ENCODE measurements around the gene WIF1. TPM values are rescaled to one million over a fixed set of nuclear protein-coding genes. Genes with fewer than 3 reads are reported as not detected.

Gene WIF1
- total RNA-seq, 1 experiment from 2014 or later: not detected

GRCh38 chr12:65140738-65141137 is 19.6 kb upstream of the WIF1 start:
- Histone ChIP-seq H3F3A (ENCODE audit: low read length, unreplicated experiment) (no peaks in the 10 kb centered on the region), H3K27me3 (ENCODE audit: low read length) (peaks cover 98% of the 10 kb centered on the region), H3K9me2 (replicated peaks; ENCODE audit: low read length) (no peaks in the 10 kb centered on the region), H3K27ac (ENCODE audit: low read length) (no peak overlapping the region), H3K4me1 (ENCODE audit: insufficient read depth, low read length) (no peaks in the 10 kb centered on the region), H2AFZ (ENCODE audit: low read length) (no peak overlapping the region), H3K4me2 (ENCODE audit: low read length) (no peak overlapping the region), H3K79me2 (ENCODE audit: low read length) (no peaks in the 10 kb centered on the region), H3K4me3 (ENCODE audit: low read length) (no peak overlapping the region), H3K9ac (ENCODE audit: low read length) (no peak overlapping the region), H3K36me3 (ENCODE audit: low read depth, low read length) (no peaks in the 10 kb centered on the region), H3K9me3 (ENCODE audit: low read length) (no peaks in the 10 kb centered on the region), H4K20me1 (ENCODE audit: low read length) (no peaks in the 10 kb centered on the region)
- ATAC-seq (no peak), DNase-seq (no peak)
- POLR2A ChIA-PET (ENCODE audit: unreplicated experiment): no interaction called here
- BruUV-seq (replicated peaks): no TSS peak
- TF ChIP-seq CTCF (conservative IDR thresholded peaks at IDR 0.05; ENCODE audit: low read depth, low read length): no peak
- no peak for TF ChIP-seq EZH2phosphoT487 (IDR thresholded peaks at IDR 0.05; ENCODE audit: borderline replicate concordance, low read length)
- no peak for TF ChIP-seq EZH2 (IDR thresholded peaks at IDR 0.05; ENCODE audit: low read length, unreplicated experiment)
- intact Hi-C loops (cut with micrococcal nuclease): no loop called here
- CTCF ChIA-PET: interaction anchor here (0.5 kb wide), 1 partner anchor 343 kb away, joined by 3 read pairs; no protein-coding TSS in a partner anchor

GRCh38 chr12:65139389-65139788 is 18.3 kb upstream of the WIF1 start:
- Histone ChIP-seq H2AFZ (ENCODE audit: low read length) (no peak overlapping the region), H3K9me3 (ENCODE audit: low read length) (no peaks in the 10 kb centered on the region), H3F3A (ENCODE audit: low read length, unreplicated experiment) (no peaks in the 10 kb centered on the region), H3K27me3 (ENCODE audit: low read length) (peaks cover 93% of the 10 kb centered on the region), H3K4me2 (ENCODE audit: low read length) (no peak overlapping the region), H4K20me1 (ENCODE audit: low read length) (no peaks in the 10 kb centered on the region), H3K9me2 (replicated peaks; ENCODE audit: low read length) (no peaks in the 10 kb centered on the region), H3K36me3 (ENCODE audit: low read depth, low read length) (no peaks in the 10 kb centered on the region), H3K4me3 (ENCODE audit: low read length) (no peak overlapping the region), H3K4me1 (ENCODE audit: insufficient read depth, low read length) (no peaks in the 10 kb centered on the region), H3K27ac (ENCODE audit: low read length) (no peak overlapping the region), H3K79me2 (ENCODE audit: low read length) (no peaks in the 10 kb centered on the region), H3K9ac (ENCODE audit: low read length) (no peak overlapping the region)
- TF ChIP-seq EZH2phosphoT487 (IDR thresholded peaks at IDR 0.05; ENCODE audit: borderline replicate concordance, low read length) (no peak), EZH2 (IDR thresholded peaks at IDR 0.05; ENCODE audit: low read length, unreplicated experiment) (no peak), CTCF (conservative IDR thresholded peaks at IDR 0.05; ENCODE audit: low read depth, low read length) (no peak)
- BruUV-seq (replicated peaks): no TSS peak
- ChIA-PET CTCF (no interaction called here), POLR2A (ENCODE audit: unreplicated experiment) (no interaction called here)
- no peak for DNase-seq
- intact Hi-C loops (cut with micrococcal nuclease): no loop called here
- no peak for ATAC-seq

GRCh38 chr12:65133879-65134278 is 12.8 kb upstream of the WIF1 start:
- BruUV-seq (replicated peaks): no TSS peak
- no peaks in the 10 kb centered on the region for H3K9me3 ChIP-seq (ENCODE audit: low read length)
- intact Hi-C loops (cut with micrococcal nuclease): no loop called here
- H3K9ac ChIP-seq (ENCODE audit: low read length): no peak overlapping the region
- H3K27ac ChIP-seq (ENCODE audit: low read length): no peak overlapping the region
- H3F3A ChIP-seq (ENCODE audit: low read length, unreplicated experiment): no peaks in the 10 kb centered on the region
- peaks cover 84% of the 10 kb centered on the region for H3K27me3 ChIP-seq (ENCODE audit: low read length)
- no peaks in the 10 kb centered on the region for H3K79me2 ChIP-seq (ENCODE audit: low read length)
- no peaks in the 10 kb centered on the region for H3K4me1 ChIP-seq (ENCODE audit: insufficient read depth, low read length)
- no peaks in the 10 kb centered on the region for H3K9me2 ChIP-seq (replicated peaks; ENCODE audit: low read length)
- no peak overlapping the region for H2AFZ ChIP-seq (ENCODE audit: low read length)
- TF ChIP-seq CTCF (conservative IDR thresholded peaks at IDR 0.05; ENCODE audit: low read depth, low read length): no peak
- no peak for TF ChIP-seq EZH2 (IDR thresholded peaks at IDR 0.05; ENCODE audit: low read length, unreplicated experiment)
- no peak for TF ChIP-seq EZH2phosphoT487 (IDR thresholded peaks at IDR 0.05; ENCODE audit: borderline replicate concordance, low read length)
- no peak overlapping the region for H3K4me3 ChIP-seq (ENCODE audit: low read length)
- H3K4me2 ChIP-seq (ENCODE audit: low read length): no peak overlapping the region
- no peaks in the 10 kb centered on the region for H4K20me1 ChIP-seq (ENCODE audit: low read length)
- DNase-seq (no peak), ATAC-seq (no peak)
- POLR2A ChIA-PET (ENCODE audit: unreplicated experiment): interaction anchor here (0.6 kb wide), 1 partner anchor 1632 kb away, joined by 3 read pairs; no protein-coding TSS in a partner anchor
- H3K36me3 ChIP-seq (ENCODE audit: low read depth, low read length): no peaks in the 10 kb centered on the region
- CTCF ChIA-PET: no interaction called here
